Upper lobe of left lung (tissue), 4 donors: Measurements from ENCODE around the gene GCNT4.

Experiments used
- CTCF ChIP-seq, 6 experiments: fragments of 450-650 bp in 4 of 6; fragments of 200-600 bp in 2 of 6; sonication (generic) in 2 of 6; IDR thresholded peaks; one replicate each; pipeline ENCODE4 v1.5.1; 2016 to 2019; ENCODE audit warnings: antibody characterized with exemption in 6 of 6
- POLR2AphosphoS5 ChIP-seq, 2 donors: sonication (generic); formaldehyde crosslinking; IDR thresholded peaks; one replicate each; pipeline ENCODE4 v1.5.1; 2017; ENCODE audit warnings: antibody characterized with exemption in 2 of 2

DNA sequence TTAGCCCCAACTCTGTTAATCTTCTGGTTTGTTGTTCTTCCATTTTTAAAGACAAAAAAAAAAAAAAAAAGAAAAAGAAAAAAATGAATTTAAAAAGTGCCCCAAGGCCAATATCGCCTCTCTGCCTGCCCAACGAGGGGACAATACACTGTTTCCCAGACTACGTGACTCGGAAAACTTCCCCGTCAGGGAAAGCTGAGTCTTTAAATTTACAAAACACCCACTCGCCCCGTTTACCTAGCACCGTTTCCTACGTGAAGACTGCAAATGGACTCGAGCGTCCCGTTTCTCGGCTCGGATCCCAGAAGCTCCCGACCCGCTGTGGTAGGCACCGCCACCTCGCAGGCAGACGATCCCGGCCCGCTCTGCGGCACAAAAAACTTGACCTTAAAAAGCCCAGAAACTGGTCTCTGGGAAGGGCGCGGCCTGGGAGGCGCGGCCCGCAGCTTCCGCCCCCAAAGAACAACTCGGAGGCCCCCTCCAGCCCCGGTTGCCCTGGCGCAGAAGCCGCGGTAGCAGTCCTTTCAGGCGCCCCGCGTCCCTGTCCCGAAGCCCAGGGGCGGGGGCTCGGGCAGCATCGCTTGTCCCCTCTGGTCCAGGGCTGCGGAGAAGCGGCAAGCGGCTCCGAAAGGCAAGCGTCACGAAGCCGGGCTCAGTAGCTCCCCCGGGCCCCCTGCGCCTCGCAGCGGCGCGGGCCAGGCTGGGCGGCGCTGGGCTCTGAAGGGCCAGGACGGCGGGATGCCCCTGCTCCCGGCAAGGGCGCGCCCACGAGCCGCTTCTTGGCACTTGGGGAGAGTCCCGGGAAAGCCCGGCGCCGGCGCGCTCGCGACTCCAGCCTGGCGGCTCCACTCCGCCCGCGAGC is at the start of gene GCNT4:
- TF ChIP-seq CTCF (IDR thresholded peaks at IDR 0.05) (no peak), POLR2AphosphoS5 (IDR thresholded peaks at IDR 0.05) (peak in 1 of 2 donors; percentile 24)
